OCI-LY1 (cell line): ENCODE data around the gene RBMS3.

ENCODE experiments used
- H2AFZ ChIP-seq: fragments of 200-600 bp; sonication (generic), shearing (Covaris generic); 2 replicates; pipeline ENCODE4 v1.6.0; 2014; ENCODE audit warnings: antibody characterized with exemption, mild to moderate bottlenecking, low read length
- H3F3A ChIP-seq: fragments of 200-600 bp; sonication (generic), shearing (Covaris generic); 2 replicates; pipeline ENCODE4 v1.6.0; 2014; ENCODE audit warnings: mild to moderate bottlenecking, antibody characterized with exemption, low read length, moderate library complexity; ENCODE audit not compliant: insufficient read depth
- H3K27ac ChIP-seq: fragments of 200-600 bp; sonication (generic); 2 replicates; pipeline ENCODE4 v1.5.1; 2014; ENCODE audit warnings: low read length, mixed run types, mild to moderate bottlenecking, low read depth; ENCODE audit not compliant: poor library complexity, severe bottlenecking
- H3K27me3 ChIP-seq: fragments of 200-600 bp; sonication (generic); 2 replicates; pipeline ENCODE4 v1.6.0; 2014; ENCODE audit warnings: antibody characterized with exemption, mild to moderate bottlenecking, low read length, moderate library complexity; ENCODE audit not compliant: insufficient read depth
- H3K36me3 ChIP-seq: fragments of 200-600 bp; sonication (generic); 2 replicates; pipeline ENCODE4 v1.6.1; 2014; ENCODE audit warnings: mild to moderate bottlenecking, antibody characterized with exemption, low read length, moderate library complexity, mixed read lengths; ENCODE audit not compliant: insufficient read depth
- H3K4me1 ChIP-seq: fragments of 200-600 bp; sonication (generic); 2 replicates; pipeline ENCODE4 v1.5.1; 2014; ENCODE audit warnings: mild to moderate bottlenecking, low read length, moderate library complexity; ENCODE audit not compliant: insufficient read depth, severe bottlenecking
- H3K4me2 ChIP-seq: fragments of 200-600 bp; sonication (generic), shearing (Covaris generic); 2 replicates; pipeline ENCODE4 v1.6.1; 2014; ENCODE audit warnings: low read length
- H3K4me3 ChIP-seq: fragments of 200-600 bp; sonication (generic); 2 replicates; pipeline ENCODE4 v1.5.1; 2014; ENCODE audit warnings: low read length, low read depth, mild to moderate bottlenecking, mixed read lengths; ENCODE audit not compliant: poor library complexity, severe bottlenecking
- H3K79me2 ChIP-seq: fragments of 200-600 bp; shearing (Covaris generic); 2 replicates; pipeline ENCODE4 v1.6.1; 2016; ENCODE audit warnings: mixed run types, low read length, mixed read lengths; ENCODE audit not compliant: insufficient read depth
- H3K9ac ChIP-seq: fragments of 200-600 bp; sonication (generic), shearing (Covaris generic); 2 replicates; pipeline ENCODE4 v1.6.1; 2014; ENCODE audit warnings: mild to moderate bottlenecking, low read length, mixed read lengths
- H3K9me2 ChIP-seq: fragments of 200-600 bp; sonication (generic), shearing (Covaris generic); 2 replicates; pipeline ENCODE4 v1.6.1; 2014; ENCODE audit warnings: low read depth, mild to moderate bottlenecking, low read length, mixed read lengths
- H3K9me3 ChIP-seq: fragments of 200-600 bp; shearing (Covaris generic); 2 replicates; pipeline ENCODE4 v1.6.1; 2014; ENCODE audit warnings: low read length, mixed read lengths
- H4K20me1 ChIP-seq: fragments of 200-600 bp; sonication (generic), shearing (Covaris generic); 2 replicates; pipeline ENCODE4 v1.6.0; 2016; ENCODE audit warnings: mild to moderate bottlenecking, low read length; ENCODE audit not compliant: insufficient read depth
- EZH2 ChIP-seq: fragments of 200-600 bp; sonication (generic), shearing (Covaris generic); IDR thresholded peaks from 2 replicates; pipeline ENCODE4 v1.8.0; 2017; ENCODE audit warnings: borderline replicate concordance, mixed run types, mild to moderate bottlenecking, antibody characterized with exemption, low read length, moderate library complexity, mixed read lengths
- TF ChIP-seq, protein P1 (sequence below): fragments of 200-600 bp; sonication (generic), shearing (Covaris generic); IDR thresholded peaks from 2 replicates; pipeline ENCODE4 v1.5.1; 2017; ENCODE audit warnings: mild to moderate bottlenecking, antibody characterized with exemption, low read length, moderate library complexity, mixed read lengths

The RBMS3 gene

DNA sequence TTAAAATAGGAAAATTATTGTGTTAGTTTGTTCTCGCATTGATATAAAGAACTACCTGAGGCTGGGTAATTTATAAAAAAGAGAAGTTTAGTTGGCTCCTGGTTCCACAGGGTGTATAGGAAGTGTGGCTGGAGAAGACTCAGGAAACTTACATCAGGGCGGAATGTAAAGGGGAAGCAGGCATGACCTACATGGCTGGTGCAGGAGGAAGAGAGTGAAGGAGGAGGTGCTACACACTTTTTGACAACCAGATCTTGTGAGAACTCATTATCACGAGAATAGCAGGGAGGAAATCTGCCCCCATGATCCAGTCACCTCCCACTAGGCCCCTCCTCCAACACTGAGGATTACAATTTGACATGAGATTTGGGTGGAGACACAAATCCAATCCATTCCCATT lies 490.7 kb downstream of the RBMS3 start:
- H3K9me2 ChIP-seq, result no peaks in the 10 kb centered on the region
- no peak overlapping the region for H2AFZ ChIP-seq
- H3K27me3 ChIP-seq, result no peaks in the 10 kb centered on the region
- H3K9ac ChIP-seq, result no peak overlapping the region
- H3K4me1 ChIP-seq, result peaks cover 20% of the 10 kb centered on the region
- no peaks in the 10 kb centered on the region for H3F3A ChIP-seq
- no peaks in the 10 kb centered on the region for H3K79me2 ChIP-seq
- H3K4me2 ChIP-seq, result no peak overlapping the region
- TF ChIP-seq, protein P1, sequence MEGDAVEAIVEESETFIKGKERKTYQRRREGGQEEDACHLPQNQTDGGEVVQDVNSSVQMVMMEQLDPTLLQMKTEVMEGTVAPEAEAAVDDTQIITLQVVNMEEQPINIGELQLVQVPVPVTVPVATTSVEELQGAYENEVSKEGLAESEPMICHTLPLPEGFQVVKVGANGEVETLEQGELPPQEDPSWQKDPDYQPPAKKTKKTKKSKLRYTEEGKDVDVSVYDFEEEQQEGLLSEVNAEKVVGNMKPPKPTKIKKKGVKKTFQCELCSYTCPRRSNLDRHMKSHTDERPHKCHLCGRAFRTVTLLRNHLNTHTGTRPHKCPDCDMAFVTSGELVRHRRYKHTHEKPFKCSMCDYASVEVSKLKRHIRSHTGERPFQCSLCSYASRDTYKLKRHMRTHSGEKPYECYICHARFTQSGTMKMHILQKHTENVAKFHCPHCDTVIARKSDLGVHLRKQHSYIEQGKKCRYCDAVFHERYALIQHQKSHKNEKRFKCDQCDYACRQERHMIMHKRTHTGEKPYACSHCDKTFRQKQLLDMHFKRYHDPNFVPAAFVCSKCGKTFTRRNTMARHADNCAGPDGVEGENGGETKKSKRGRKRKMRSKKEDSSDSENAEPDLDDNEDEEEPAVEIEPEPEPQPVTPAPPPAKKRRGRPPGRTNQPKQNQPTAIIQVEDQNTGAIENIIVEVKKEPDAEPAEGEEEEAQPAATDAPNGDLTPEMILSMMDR, result no peak
- TF ChIP-seq EZH2, result no peak
- no peaks in the 10 kb centered on the region for H4K20me1 ChIP-seq
- no peak overlapping the region for H3K27ac ChIP-seq
- no peaks in the 10 kb centered on the region for H3K36me3 ChIP-seq
- no peaks in the 10 kb centered on the region for H3K9me3 ChIP-seq
- no peak overlapping the region for H3K4me3 ChIP-seq

- H2AFZ ChIP-seq, result no peak overlapping the region
- TF ChIP-seq, protein P1, result no peak
- no peak for TF ChIP-seq EZH2
- H3K4me1 ChIP-seq, result peaks cover 20% of the 10 kb centered on the region
These were observed 491.6 kb downstream of the RBMS3 start for GRCh38 chr3:29772436-29772835.

DNA sequence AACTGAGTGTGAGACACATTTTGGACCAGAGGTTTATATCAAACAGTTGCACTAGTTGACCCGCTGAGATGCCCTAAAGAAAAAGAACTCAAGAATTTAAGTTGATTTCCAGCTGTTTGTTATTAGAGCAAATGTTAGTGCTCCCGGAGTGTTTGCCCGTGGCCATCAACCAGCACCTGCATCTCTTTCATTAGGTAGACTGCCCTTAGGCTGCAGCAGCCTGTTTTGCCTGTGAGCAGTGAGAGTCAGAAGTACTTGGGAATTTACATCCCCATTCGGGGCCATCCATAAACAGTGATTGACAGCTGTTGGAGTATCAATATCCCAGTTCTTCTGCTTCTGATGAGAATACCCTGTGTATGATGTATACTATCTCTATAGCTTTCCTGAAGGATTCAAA lies 492.6 kb downstream of the RBMS3 start:
- no peak overlapping the region for H3K4me3 ChIP-seq
- no peaks in the 10 kb centered on the region for H3K9me3 ChIP-seq
- H3K4me2 ChIP-seq, result no peak overlapping the region
- H3K9ac ChIP-seq, result no peak overlapping the region
- H3K9me2 ChIP-seq, result no peaks in the 10 kb centered on the region
- H3K27me3 ChIP-seq, result no peaks in the 10 kb centered on the region
- peaks cover 20% of the 10 kb centered on the region for H3K4me1 ChIP-seq
- no peak overlapping the region for H2AFZ ChIP-seq
- no peak for TF ChIP-seq EZH2
- TF ChIP-seq, protein P1, result no peak
- H3K79me2 ChIP-seq, result no peaks in the 10 kb centered on the region
- no peaks in the 10 kb centered on the region for H3F3A ChIP-seq
- no peaks in the 10 kb centered on the region for H4K20me1 ChIP-seq
- no peaks in the 10 kb centered on the region for H3K36me3 ChIP-seq
- H3K27ac ChIP-seq, result no peak overlapping the region

More at GRCh38 chr3:29772436-29772835, 491.6 kb downstream of the RBMS3 start:
- H3K36me3 ChIP-seq, result no peaks in the 10 kb centered on the region
- H3K9me2 ChIP-seq, result no peaks in the 10 kb centered on the region
- H3K9ac ChIP-seq, result no peak overlapping the region
- H3F3A ChIP-seq, result no peaks in the 10 kb centered on the region
- H3K4me3 ChIP-seq, result no peak overlapping the region
- no peaks in the 10 kb centered on the region for H3K27me3 ChIP-seq
- H3K79me2 ChIP-seq, result no peaks in the 10 kb centered on the region
- H4K20me1 ChIP-seq, result no peaks in the 10 kb centered on the region
- no peak overlapping the region; the same call in 1 of the 2 replicates for H3K4me2 ChIP-seq
- peak overlapping the region; percentile 28 for H3K27ac ChIP-seq
- H3K9me3 ChIP-seq, result no peaks in the 10 kb centered on the region
